IPS-NIHi11 (cell line): ENCODE results near the gene HOXD10.

Experiments used
- DNase-seq: peaks from one replicate; pipeline ENCODE4 v3.0.0; 2012; ENCODE audit warnings: mixed read lengths, low spot score

HOXD10 gene

GRCh38 chr2:176096243-176096985 is 20.2 kb upstream of the HOXD10 start:
- no peak for DNase-seq

- peak; percentile 76 for DNase-seq
Observed at GRCh38 chr2:176096986-176097819, 19.4 kb upstream of the HOXD10 start.

GRCh38 chr2:176097820-176098365 is 18.7 kb upstream of the HOXD10 start:
- no peak for DNase-seq

- DNase-seq = no peak
Observed at GRCh38 chr2:176098366-176099158, 18.0 kb upstream of the HOXD10 start.

- DNase-seq = no peak
Observed at GRCh38 chr2:176099159-176099727, 17.3 kb upstream of the HOXD10 start.

GRCh38 chr2:176099728-176100546 is 16.6 kb upstream of the HOXD10 start, which contains the start of gene HOXD12:
Gene HOXD12, plus strand, starts transcription at chr2:176099795. Its CDS starts 7 bp downstream, at chr2:176099802.
- DNase-seq = no peak

GRCh38 chr2:176100547-176101140 is 15.9 kb upstream of the HOXD10 start:
- DNase-seq = no peak

- DNase-seq = no peak
Observed at GRCh38 chr2:176101216-176101830, 15.3 kb upstream of the HOXD10 start.

GRCh38 chr2:176101842-176102241 is 14.7 kb upstream of the HOXD10 start:
- no peak for DNase-seq

GRCh38 chr2:176102309-176102866 is 14.2 kb upstream of the HOXD10 start:
- no peak for DNase-seq

- no peak for DNase-seq
Observed at GRCh38 chr2:176103194-176103593, 13.4 kb upstream of the HOXD10 start.

- no peak for DNase-seq
Observed at GRCh38 chr2:176103742-176104315, 12.7 kb upstream of the HOXD10 start.

GRCh38 chr2:176104316-176105077 is 12.1 kb upstream of the HOXD10 start:
- DNase-seq = no peak

- DNase-seq = no peak
Observed at GRCh38 chr2:176105078-176105729, 11.4 kb upstream of the HOXD10 start.

- no peak for DNase-seq
Observed at GRCh38 chr2:176105730-176106580, 10.6 kb upstream of the HOXD10 start.

- DNase-seq = no peak
Observed at GRCh38 chr2:176106581-176107539, 9.7 kb upstream of the HOXD10 start, which contains the start of gene HOXD11. Gene HOXD11, plus strand, starts transcription at chr2:176107280. Its CDS starts 76 bp downstream, at chr2:176107356.
